Osteocyte (in vitro differentiated cells): Measurements from ENCODE around the gene INPP4B. TPM values are rescaled to one million over a fixed set of nuclear protein-coding genes. Genes with fewer than 3 reads are reported as not detected.

Experiments
- DNase-seq: peaks from one replicate; pipeline ENCODE4 v3.0.0; 2021; ENCODE audit warnings: mixed read lengths; ENCODE audit not compliant: unreplicated experiment; ENCODE audit errors: extremely low spot score
- H3K27ac Mint-ChIP-seq: one replicate; pipeline ENCODE4 v1.8.0; 2021; ENCODE audit warnings: mild to moderate bottlenecking, mixed read lengths; ENCODE audit not compliant: unreplicated experiment
- H3K27me3 Mint-ChIP-seq: one replicate; pipeline ENCODE4 v1.8.0; 2021; ENCODE audit warnings: mixed read lengths; ENCODE audit not compliant: unreplicated experiment
- H3K36me3 Mint-ChIP-seq: one replicate; pipeline ENCODE4 v1.8.0; 2021; ENCODE audit warnings: mixed read lengths; ENCODE audit not compliant: unreplicated experiment
- H3K4me1 Mint-ChIP-seq: one replicate; pipeline ENCODE4 v1.8.0; 2021; ENCODE audit warnings: mixed read lengths; ENCODE audit not compliant: unreplicated experiment
- H3K4me3 Mint-ChIP-seq: one replicate; pipeline ENCODE4 v1.8.0; 2021; ENCODE audit warnings: mild to moderate bottlenecking, moderate library complexity, mixed read lengths; ENCODE audit not compliant: unreplicated experiment
- H3K9me3 Mint-ChIP-seq: one replicate; pipeline ENCODE4 v1.8.0; 2021; ENCODE audit warnings: mixed read lengths; ENCODE audit not compliant: unreplicated experiment
- CTCF ChIP-seq: fragments of 200-600 bp; sonication (generic); IDR thresholded peaks from 2 replicates; pipeline ENCODE4 v1.5.0; 2021; ENCODE audit warnings: antibody characterized with exemption, mild to moderate bottlenecking, moderate library complexity
- total RNA-seq: library from RNA; stranded (reverse); gene quantifications from 2 replicates; pipeline ENCODE4 v1.2.1, GENCODE V29; 2021

Gene INPP4B
- total RNA-seq, 1 donor from 2014 or later, result 10.9 TPM

GRCh38 chr4:142314247-142314646 is 531.9 kb downstream of the INPP4B start:
- H3K27me3 Mint-ChIP-seq, result no peaks in the 10 kb centered on the region
- H3K9me3 Mint-ChIP-seq, result peaks cover 3% of the 10 kb centered on the region
- no peak overlapping the region for H3K27ac Mint-ChIP-seq
- no peak for DNase-seq
- peaks cover 20% of the 10 kb centered on the region for H3K4me1 Mint-ChIP-seq
- TF ChIP-seq CTCF, result no peak
- H3K36me3 Mint-ChIP-seq, result peaks cover 4% of the 10 kb centered on the region
- no peak overlapping the region for H3K4me3 Mint-ChIP-seq

GRCh38 chr4:142312391-142312790 is 533.7 kb downstream of the INPP4B start:
- Mint-ChIP-seq H3K27me3 (no peaks in the 10 kb centered on the region), H3K27ac (no peak overlapping the region), H3K9me3 (no peaks in the 10 kb centered on the region), H3K36me3 (peaks cover 4% of the 10 kb centered on the region), H3K4me1 (peaks cover 8% of the 10 kb centered on the region), H3K4me3 (no peak overlapping the region)
- TF ChIP-seq CTCF, result no peak
- DNase-seq, result no peak

GRCh38 chr4:142311916-142312315 is 534.2 kb downstream of the INPP4B start:
- no peak overlapping the region for H3K27ac Mint-ChIP-seq
- peaks cover 8% of the 10 kb centered on the region for H3K4me1 Mint-ChIP-seq
- no peak overlapping the region for H3K4me3 Mint-ChIP-seq
- TF ChIP-seq CTCF, result no peak
- no peak for DNase-seq
- H3K36me3 Mint-ChIP-seq, result peaks cover 4% of the 10 kb centered on the region
- H3K9me3 Mint-ChIP-seq, result no peaks in the 10 kb centered on the region
- H3K27me3 Mint-ChIP-seq, result no peaks in the 10 kb centered on the region

- H3K4me1 Mint-ChIP-seq, result peaks cover 9% of the 10 kb centered on the region
Observed at GRCh38 chr4:142309772-142310171, 536.3 kb downstream of the INPP4B start.

GRCh38 chr4:142307857-142308256 is 538.2 kb downstream of the INPP4B start:
- Mint-ChIP-seq H3K36me3 (peaks cover under 1% of the 10 kb centered on the region), H3K27ac (no peak overlapping the region), H3K4me3 (no peak overlapping the region), H3K27me3 (no peaks in the 10 kb centered on the region), H3K4me1 (peaks cover 2% of the 10 kb centered on the region), H3K9me3 (no peaks in the 10 kb centered on the region)
- no peak for TF ChIP-seq CTCF
- no peak for DNase-seq

More at GRCh38 chr4:142309772-142310171, 536.3 kb downstream of the INPP4B start:
- Mint-ChIP-seq H3K36me3 (peaks cover 4% of the 10 kb centered on the region), H3K4me3 (no peak overlapping the region), H3K27ac (no peak overlapping the region), H3K27me3 (no peaks in the 10 kb centered on the region), H3K9me3 (no peaks in the 10 kb centered on the region)
- no peak for DNase-seq
- no peak for TF ChIP-seq CTCF
